ENCODE data around the gene ZBTB44.

DNA sequence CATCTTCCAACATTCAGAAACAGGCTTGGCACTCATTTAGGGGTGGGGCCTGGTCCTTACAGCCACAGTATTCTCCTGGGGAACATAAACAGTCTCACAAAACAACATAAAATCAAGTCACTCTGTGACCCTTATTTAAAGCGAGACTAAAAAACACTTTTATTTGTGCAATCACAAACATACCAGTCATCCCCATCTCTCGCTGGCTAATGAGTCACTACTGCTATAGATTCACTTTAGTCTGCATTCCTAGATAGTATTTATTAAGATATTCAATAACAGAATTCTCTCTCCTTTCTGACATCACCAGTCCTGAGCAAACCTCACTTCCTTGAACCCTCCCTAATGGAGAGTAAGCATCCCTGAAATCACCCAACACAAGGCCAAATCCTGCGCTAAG is 68.0 kb downstream of the ZBTB44 start:
- no peak for TF ChIP-seq CTCF (conservative IDR thresholded peaks at IDR 0.05 in 1 of 2, IDR thresholded peaks at IDR 0.05 in 1 of 2; ENCODE audit: low read depth in 1 of 2, low read length in 2 of 2)
- TF ChIP-seq EZH2 (IDR thresholded peaks at IDR 0.05; ENCODE audit: low read length, missing control alignments): no peak

Data from fibroblast of lung (primary cell).